ENCODE results near the gene SORCS3.

SORCS3 gene

GRCh38 chr10:105206616-105207015, 565.5 kb downstream of the SORCS3 start:
- no peak for DNase-seq

- DNase-seq: no peak
Measured at GRCh38 chr10:105207476-105207995, 566.4 kb downstream of the SORCS3 start.

GRCh38 chr10:105210546-105210945, 569.5 kb downstream of the SORCS3 start:
- no peak for DNase-seq

- no peak for DNase-seq
Measured at GRCh38 chr10:105237685-105238084, 596.6 kb downstream of the SORCS3 start.

- DNase-seq: no peak
Measured at GRCh38 chr10:105239311-105240219, 598.5 kb downstream of the SORCS3 start.

- no peak for DNase-seq
Measured at GRCh38 chr10:105241254-105241653, 600.2 kb downstream of the SORCS3 start.

GRCh38 chr10:105243381-105243780, 602.3 kb downstream of the SORCS3 start:
- DNase-seq: no peak

GRCh38 chr10:105243825-105244224, 602.7 kb downstream of the SORCS3 start:
- no peak for DNase-seq

- DNase-seq: no peak
Measured at GRCh38 chr10:105247831-105248499, 606.9 kb downstream of the SORCS3 start.

GRCh38 chr10:105252911-105253310, 611.8 kb downstream of the SORCS3 start:
- no peak for DNase-seq

- no peak for DNase-seq
Measured at GRCh38 chr10:105253515-105254212, 612.6 kb downstream of the SORCS3 start.

GRCh38 chr10:105258036-105258673, 617.1 kb downstream of the SORCS3 start:
- no peak for DNase-seq

GRCh38 chr10:105258674-105259065, 617.6 kb downstream of the SORCS3 start:
- DNase-seq: no peak

GRCh38 chr10:105259201-105259600, 618.1 kb downstream of the SORCS3 start:
- DNase-seq: no peak

- DNase-seq: no peak
Measured at GRCh38 chr10:105262666-105263065, 621.6 kb downstream of the SORCS3 start.

- no peak for DNase-seq
Measured at GRCh38 chr10:105266966-105267539, 626.0 kb downstream of the SORCS3 start.

GRCh38 chr10:105268961-105269360, 627.9 kb downstream of the SORCS3 start:
- no peak for DNase-seq

- DNase-seq: no peak
Measured at GRCh38 chr10:105269689-105270088, 628.6 kb downstream of the SORCS3 start.

GRCh38 chr10:105274556-105275070, 633.5 kb downstream of the SORCS3 start:
- no peak for DNase-seq

GRCh38 chr10:105278439-105278838, 637.3 kb downstream of the SORCS3 start:
- DNase-seq: no peak

GRCh38 chr10:105279101-105279500, 638.0 kb downstream of the SORCS3 start:
- DNase-seq: no peak

GRCh38 chr10:105280895-105281294, 639.8 kb downstream of the SORCS3 start:
- no peak for DNase-seq
